D341Med (cell line): ENCODE measurements around the gene MT1B.
A peak's percentile ranks its signal among the peaks of the same experiment; 100 is the strongest.

Source experiments
- DNase-seq: peaks from one replicate; pipeline ENCODE4 v3.0.0; 2012; ENCODE audit warnings: low spot score

Gene MT1B

DNA sequence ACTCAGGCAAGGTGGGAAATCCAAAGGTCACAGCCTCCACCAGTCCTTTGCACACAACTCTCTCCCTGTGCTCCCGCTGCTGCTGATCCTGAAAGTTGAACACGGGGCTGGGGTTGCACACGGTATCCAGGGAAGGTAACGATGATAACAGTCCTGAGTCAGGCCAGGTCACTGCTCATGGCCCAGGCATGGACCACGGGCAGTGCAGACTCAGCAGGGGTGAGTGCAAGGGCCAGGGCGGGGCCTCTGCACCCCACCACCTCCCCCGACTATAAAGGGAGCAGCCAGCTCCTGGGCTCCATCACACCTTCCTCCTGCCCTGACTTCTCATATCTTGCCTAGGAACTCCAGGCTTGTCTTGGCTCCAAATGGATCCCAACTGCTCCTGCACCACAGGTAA is at the start of gene MT1B:
Gene MT1B (plus strand): TSS at position 301 of the 400 bp plus-strand sequence. CDS start 68 bp downstream, at position 369.
- no peak for DNase-seq

DNA sequence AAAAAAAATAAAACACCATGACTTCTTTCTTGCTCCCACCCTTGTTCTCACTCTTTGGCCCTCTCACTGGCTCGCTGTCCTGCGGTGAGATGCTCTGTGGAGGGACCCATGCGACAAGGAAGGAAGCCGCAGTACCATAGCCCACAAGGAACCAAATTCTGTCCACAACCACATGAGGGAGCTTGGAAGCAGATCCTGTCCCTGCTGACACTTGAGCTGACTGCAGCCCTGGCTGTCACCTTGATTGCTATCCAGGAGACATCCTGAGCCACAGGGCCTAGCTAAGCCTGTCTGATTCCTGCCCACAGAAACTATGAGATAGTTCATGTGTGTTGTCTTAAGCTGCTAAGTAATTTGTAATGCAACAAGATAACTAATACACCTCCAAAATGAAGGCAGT is 48.1 kb upstream of the MT1B start:
- peak; percentile 58 for DNase-seq

DNA sequence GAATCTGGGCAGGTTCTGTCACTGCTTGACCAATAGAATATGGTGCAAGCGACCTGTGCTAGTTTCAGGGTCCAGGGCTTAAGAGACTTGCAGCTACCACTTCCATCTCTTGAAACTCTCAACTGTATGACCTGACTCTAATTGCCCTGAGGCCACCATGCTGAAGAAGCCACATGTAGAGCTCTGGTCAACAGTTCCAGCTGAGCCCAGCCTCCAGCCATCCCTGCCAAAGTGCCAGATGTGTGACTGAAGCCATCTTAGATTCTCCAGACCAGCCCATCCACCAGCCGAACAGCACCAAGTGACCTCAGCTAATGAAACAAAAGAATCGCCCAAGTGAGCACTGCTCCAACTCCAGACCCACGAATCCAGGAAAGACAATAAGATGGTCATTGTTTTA is 46.7 kb upstream of the MT1B start:
- DNase-seq: no peak

DNA sequence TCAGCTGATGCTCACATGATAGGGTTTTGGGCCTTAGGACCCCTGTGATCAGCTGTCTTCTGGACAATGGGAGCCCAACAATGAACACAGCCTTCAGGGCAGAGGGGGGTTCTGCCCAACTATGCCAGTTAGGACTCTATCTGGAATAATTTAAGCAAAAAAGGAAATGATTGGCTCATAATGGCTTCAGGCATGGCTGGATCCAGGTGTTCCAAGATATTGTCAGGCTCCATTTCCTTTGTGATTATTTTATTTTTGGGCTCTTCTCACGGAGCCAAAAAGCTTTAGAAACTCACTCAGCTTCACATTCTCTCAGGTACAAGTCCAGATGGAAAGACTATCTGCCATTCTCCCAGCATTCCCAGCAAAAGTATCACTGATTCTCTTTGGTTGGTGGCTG is 46.2 kb upstream of the MT1B start:
- DNase-seq: no peak

DNA sequence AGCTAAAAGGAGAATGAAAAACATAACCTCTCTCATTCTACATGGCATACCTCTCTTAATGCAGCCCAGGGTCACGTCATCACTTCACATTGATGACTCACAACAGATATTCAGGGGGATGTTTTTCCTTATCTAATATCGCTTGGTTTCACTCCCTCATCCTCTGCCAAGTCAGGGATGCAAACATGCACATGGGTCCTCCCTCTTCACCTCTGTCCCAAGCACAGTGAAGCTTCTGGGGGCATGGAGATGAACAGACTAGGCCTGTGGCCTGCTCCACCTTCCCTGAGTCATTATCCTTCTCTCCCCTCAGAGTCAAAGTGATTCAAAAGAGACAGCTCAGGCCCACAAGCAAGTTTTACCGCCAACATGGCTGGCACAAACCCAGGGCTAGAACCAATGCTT is 45.6 kb upstream of the MT1B start:
- DNase-seq: no peak

DNA sequence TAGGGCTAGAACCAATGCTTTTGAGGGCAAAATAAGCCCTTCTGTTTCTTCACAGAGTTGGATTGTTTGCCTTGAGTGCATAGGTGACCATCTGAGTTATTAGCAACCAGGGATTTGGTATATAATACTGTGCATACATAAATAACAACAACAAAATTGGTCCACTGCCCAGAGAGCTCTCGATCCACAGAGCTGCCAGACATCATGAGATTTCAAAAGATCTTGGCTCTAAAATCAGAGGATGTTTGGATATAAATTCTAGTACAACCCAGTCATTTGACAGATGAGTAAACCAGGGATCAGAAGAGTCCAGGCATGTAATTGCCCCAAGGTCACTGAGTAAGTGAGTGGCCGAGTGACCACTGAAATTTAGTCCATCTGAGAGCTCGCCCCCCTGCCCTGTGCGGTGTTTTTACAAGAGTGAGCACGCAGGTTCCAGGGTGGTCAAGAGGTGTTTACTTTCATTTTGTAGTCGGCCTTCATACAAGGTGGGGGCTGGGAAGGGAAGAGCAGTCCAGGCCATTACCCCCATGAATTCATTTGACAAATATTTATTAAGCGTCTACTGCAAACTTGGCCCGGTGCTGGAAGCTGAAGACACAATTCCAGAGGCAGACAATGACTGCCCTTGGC is 45.1 kb upstream of the MT1B start:
- DNase-seq: no peak

DNA sequence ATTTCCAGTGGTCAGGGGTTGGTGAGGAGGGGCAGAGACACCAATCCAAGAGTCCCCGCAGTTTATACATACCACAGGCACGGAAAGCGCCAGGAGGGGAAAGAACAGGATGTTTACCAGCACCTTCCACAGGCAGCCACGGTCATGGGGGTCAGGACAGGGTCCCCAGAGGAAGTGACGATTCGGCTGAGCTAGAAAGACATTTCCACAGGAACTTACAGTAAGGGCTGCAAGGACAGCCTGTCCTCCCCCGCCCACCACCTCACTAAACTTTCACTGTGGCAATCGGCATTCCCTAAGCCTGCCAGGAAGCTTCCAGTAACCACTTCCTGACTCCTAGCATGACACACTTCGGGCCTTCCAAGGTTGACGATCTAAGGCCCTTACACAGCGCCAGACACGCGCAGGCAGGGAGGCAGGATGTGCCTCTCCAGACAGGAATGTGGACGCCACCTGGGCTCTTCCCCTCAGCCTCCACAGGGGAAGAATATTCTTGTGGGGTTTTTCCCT is 44.5 kb upstream of the MT1B start:
- DNase-seq: no peak

DNA sequence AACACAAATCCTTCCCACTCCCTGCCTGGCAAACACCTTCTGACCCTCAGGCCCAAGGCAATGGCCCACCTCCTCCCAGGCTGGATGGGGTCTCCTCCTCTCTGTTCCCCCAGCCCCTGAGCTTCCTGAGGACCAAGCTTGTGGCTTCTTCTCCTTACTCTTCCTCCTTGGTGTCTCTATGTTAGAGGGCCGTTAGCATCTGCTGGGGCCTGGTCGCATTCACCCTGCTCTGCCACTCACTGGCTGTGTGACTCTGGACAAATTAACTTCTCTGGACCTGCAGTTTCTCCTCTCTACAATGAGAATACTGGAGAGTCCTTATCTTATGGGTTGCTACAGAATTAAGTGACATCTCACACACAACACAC is 44.0 kb upstream of the MT1B start:
- no peak for DNase-seq

DNA sequence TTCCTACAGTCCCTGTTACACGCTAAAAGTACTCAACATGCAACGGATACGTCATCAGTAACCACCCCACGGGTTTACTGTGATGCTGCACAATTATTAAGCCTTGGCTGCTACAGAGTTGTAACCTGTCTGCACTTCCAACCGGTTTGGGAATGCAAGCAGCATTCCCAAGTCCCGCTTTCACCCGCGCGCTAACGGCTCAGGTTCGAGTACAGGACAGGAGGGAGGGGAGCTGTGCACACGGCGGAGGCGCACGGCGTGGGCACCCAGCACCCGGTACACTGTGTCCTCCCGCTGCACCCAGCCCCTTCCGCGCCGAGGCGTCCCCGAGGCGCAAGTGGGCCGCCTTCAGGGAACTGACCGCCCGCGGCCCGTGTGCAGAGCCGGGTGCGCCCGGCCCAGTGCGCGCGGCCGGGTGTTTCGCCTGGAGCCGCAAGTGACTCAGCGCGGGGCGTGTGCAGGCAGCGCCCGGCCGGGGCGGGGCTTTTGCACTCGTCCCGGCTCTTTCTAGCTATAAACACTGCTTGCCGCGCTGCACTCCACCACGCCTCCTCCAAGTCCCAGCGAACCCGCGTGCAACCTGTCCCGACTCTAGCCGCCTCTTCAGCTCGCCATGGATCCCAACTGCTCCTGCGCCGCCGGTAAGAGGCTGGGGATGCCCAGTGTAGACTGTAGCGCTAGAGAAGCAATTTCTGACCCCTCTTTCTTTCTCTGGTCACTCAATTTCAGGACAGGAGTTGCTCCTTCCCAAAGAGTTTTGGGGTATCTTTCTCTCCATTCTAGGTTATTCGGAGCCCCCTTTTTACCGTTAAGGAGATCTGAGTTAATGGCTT is 43.4 kb upstream of the MT1B start, which contains the start of gene MT2A:
Gene MT2A (plus strand): TSS at position 542 of the 833 bp plus-strand sequence. CDS start 72 bp downstream, at position 614.
- peak; percentile 93 for DNase-seq

DNA sequence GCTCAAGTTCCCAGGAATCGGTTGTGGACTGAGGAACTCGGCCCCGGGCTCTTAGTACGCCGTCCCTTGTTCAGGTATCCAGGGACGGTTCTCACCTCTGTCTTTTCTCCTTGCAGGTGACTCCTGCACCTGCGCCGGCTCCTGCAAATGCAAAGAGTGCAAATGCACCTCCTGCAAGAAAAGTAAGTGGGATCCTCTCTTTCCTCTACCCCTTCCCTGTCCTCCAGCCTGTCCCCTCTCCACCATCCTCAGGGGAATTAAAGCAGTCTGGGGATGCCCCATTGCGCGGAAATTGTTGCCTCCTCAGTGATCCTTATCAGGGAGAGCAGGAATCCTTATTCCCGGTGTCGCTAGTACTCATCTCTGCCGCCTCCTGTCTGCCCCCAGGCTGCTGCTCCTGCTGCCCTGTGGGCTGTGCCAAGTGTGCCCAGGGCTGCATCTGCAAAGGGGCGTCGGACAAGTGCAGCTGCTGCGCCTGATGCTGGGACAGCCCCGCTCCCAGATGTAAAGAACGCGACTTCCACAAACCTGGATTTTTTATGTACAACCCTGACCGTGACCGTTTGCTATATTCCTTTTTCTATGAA is 42.7 kb upstream of the MT1B start:
- DNase-seq: no peak

DNA sequence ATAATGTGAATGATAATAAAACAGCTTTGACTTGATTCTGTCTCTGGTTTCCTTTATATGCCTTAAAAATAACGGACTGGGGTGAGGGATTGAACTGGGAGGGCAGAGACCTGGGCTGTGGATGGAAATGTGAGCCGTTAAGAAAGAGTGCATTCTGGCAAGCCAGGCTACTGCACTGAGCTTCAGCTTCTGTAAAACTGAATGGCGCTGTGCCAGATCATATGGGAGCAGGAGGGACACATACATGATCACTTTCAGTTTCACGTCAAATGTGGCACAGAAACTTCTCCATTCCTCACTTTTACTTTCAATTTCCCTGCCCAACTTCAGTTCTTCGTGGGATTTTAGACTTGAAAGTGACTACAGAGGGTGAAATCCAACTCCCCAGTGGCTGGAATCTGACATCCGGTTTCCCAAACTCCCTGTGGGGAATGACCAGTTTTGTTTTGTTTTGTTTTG is 42.2 kb upstream of the MT1B start:
- DNase-seq: no peak

DNA sequence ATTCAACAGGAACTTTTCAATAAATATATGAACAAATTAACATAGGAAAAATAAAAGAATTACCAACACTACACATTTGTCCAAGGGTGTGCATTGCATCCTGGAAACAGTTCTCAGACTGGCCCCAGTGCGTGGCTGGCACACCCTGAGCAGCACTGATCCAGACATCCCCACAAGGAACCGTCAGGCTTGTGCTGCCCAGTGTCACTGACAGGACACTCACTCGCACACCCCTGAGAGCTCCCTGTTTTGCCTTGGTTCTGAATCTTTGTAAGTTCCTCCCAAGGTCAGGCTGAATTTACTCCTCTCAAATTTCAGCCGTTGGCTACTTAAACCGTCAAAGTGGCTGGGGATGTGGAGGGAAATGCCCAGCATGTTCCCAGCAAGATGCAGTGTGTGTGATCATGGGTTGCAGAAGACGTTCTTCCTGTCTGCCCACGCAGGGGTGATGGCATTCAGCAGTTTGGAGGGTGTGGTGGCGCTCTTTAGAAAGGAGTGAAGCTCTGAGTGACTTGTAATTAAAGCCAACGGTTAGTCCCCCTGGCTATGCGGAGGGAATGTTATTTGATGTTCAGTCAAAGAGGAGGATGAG is 41.6 kb upstream of the MT1B start:
- no peak for DNase-seq

DNA sequence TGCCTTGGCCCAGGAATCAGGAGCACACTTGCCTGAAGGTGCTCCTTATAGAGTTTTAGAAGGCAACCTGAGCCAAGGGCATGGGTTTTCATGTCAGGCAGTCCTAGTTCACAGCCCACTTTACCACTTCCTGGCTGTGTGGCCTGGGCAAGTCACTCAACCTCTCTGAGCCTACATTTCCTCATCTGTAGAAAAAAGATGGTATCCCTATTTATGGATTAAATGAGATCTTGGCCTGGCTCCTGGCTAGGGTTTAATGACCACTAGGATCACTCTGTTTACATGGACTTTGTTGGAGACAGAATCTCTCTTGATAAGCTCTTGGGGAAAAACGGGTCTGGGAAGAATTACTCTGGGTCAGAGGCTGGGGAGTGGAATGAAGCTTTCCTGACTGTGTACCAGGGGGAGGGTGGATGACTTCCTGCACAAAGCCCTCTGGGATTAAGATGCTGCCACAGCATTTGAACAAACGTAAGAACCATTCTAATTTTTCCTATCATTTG is 41.0 kb upstream of the MT1B start:
- DNase-seq: no peak

DNA sequence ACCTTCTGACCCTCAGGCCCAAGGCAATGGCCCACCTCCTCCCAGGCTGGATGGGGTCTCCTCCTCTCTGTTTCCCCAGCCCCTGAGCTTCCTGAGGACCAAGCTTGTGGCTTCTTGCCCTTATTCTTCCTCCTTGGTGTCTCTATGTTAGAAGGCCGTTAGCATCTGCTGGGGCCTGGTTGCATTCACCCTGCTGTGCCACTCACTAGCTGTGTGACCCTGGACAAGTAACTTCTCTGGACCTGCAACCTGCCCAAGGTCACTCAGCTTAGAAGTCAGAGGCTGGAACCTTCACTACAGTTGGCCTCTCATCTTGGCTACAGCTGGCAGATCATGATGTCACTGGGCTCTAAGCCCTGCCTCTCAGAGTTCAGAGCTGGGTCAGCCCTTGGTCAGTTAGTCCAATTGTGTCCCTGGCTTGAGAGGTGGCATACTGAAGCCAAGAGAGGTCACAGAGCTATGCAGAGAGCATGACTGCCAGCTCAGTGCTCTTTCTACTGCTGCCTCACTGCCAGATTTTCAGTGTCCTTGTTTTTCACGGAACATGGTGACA is 40.3 kb upstream of the MT1B start:
- DNase-seq: no peak

DNA sequence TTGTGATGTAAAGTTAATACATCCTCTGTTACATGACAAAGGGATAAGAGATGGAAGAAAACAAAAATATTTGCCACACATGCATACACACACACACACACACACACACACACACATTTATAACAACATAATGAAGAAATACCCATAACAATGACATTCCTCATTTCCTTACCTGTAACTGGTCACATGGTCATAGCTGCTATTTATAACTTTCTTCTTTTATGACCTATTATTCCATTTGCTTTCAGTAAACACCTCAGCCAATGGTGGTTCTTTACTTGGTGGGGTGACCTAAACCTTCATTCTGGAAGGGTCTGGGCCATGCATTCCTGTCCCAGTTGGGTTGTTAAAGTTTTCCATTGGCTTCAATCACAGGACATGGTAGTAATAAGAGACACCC is 38.0 kb upstream of the MT1B start:
- no peak for DNase-seq

DNA sequence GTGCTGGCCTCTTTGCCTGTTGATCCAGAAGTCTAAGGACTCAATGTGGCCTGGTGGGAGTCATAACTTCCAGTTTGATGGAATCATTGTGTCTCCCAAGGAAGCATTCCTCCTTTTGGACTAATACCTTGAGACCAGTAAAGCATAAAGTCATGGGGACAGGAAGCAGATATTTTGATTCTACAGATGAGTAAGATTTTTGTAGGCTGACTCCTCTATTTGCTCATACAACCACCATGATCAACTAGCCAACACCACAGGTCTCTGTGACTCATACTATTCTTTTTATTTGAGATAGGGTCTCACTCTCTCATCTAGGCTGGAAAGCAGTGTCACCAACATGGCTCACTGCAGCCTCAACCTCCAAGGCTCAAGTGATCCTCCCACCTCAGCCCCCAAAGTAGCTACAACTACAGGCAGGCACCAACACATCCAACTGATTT is 37.1 kb upstream of the MT1B start:
- no peak for DNase-seq

DNA sequence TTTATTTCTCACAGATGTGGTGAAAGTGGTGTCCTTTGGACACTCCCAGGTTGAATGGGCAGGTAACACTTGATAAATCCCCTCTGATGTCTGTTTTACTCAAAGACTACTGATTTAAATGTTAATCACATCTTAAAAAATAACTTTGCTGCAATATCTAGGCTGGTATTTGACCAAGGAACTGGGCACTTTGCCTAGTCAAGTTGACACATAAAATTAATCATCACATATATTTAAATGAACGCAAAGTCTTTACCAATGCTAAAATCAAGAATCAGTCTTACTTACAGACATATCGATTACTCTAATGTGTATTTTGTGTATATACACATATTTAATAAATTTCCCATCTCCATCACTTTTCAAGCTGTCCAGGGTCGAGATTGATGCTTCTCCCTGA is 36.3 kb upstream of the MT1B start:
- DNase-seq: no peak

DNA sequence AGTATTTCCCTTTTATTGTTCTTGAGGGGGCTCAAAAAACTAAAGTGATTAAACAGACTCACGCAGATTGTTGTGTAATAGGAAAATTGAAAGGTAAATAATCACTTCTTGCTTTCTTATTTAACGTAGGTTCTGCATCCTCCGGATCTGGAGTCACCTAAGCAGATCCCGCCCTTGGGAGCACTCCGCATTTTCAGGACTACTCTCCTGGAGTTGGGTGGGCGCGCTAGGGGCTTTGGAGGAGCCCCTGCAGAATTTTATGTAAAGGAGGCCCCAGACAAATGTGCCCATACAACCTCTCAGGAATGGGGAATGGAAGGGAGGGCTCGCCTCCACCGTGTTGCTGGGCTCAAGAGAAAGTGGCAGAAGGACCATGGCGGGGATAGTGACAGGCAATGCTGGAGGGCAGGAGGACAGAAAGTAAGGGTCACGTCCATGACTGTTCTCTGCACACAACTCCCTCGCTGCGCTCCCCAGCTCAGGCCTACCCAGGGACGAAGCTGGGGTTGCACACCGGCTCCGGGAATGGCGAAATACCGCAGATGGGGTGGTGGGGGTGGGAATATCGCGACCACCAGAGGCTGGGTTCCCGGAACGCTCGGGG is 35.0 kb upstream of the MT1B start:
- DNase-seq: no peak

DNA sequence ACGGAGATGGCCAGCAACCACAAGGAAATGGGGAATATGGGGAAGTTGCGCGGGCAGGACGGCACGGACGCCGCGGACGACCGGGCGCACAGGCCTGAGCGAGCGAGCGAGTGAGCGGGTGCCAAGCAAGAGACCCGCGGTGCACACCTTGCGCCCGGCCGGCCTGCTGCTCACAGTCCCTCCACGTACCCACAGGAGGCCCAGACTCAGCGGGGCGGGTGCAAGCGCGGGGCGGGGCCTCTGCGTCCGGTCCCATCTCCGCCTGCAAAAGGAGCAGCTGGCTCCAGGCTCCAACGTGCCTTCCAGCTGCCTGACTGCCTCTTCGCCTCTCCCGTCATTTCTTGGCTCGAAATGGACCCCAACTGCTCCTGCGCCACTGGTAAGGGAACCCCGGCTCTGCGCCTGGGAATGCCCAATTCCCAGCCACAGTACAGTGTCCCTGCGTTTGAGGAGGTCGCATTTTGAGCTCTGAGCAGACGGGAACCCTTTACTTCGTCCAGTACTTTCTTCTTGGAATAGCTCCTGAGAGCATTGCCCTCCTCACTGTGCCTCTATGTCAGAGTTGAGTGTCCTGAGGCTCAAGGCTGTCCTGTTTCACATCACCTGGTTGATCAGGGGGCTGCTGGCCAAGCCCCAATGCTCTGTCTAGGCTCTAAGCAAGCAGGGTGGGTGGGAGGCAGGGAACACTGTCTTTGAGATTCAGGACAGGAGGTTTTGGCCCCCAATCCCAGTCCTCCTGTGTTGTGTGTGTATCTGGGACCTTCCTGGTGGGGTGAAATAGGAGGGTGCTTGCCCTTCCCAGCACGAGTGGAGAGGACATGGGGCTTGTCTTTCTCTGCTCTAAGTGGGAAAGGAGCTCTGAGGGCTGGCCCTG is 34.2 kb upstream of the MT1B start:
- no peak for DNase-seq

DNA sequence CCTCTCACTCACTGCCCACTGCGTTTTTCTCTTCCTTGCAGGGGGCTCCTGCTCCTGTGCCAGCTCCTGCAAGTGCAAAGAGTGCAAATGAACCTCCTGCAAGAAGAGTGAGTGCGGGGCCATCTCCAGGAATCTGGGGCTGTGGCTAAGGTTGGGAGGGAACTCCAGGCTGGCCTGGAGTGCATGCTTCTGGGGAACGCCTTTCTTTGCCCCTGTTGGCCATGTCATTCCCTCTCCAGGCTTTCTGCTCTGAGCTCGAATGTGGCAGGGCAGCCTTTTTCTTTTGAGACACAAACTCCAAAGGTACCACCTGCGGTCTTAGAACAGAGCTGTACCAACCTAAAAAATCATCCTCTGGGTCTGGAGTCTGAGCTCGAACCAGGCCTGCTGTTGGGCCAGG is 33.5 kb upstream of the MT1B start:
- no peak for DNase-seq
